ENCODE data around the gene PWWP2A. TPM values are rescaled to one million over a fixed set of nuclear protein-coding genes. Genes with fewer than 3 reads are reported as not detected.

Gene PWWP2A, protein sequence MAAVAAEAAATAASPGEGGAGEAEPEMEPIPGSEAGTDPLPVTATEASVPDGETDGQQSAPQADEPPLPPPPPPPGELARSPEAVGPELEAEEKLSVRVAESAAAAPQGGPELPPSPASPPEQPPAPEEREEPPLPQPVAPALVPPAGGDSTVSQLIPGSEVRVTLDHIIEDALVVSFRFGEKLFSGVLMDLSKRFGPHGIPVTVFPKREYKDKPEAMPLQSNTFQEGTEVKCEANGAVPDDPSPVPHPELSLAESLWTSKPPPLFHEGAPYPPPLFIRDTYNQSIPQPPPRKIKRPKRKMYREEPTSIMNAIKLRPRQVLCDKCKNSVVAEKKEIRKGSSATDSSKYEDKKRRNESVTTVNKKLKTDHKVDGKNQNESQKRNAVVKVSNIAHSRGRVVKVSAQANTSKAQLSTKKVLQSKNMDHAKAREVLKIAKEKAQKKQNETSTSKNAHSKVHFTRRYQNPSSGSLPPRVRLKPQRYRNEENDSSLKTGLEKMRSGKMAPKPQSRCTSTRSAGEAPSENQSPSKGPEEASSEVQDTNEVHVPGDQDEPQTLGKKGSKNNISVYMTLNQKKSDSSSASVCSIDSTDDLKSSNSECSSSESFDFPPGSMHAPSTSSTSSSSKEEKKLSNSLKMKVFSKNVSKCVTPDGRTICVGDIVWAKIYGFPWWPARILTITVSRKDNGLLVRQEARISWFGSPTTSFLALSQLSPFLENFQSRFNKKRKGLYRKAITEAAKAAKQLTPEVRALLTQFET
- total RNA-seq = 76.2 TPM

DNA sequence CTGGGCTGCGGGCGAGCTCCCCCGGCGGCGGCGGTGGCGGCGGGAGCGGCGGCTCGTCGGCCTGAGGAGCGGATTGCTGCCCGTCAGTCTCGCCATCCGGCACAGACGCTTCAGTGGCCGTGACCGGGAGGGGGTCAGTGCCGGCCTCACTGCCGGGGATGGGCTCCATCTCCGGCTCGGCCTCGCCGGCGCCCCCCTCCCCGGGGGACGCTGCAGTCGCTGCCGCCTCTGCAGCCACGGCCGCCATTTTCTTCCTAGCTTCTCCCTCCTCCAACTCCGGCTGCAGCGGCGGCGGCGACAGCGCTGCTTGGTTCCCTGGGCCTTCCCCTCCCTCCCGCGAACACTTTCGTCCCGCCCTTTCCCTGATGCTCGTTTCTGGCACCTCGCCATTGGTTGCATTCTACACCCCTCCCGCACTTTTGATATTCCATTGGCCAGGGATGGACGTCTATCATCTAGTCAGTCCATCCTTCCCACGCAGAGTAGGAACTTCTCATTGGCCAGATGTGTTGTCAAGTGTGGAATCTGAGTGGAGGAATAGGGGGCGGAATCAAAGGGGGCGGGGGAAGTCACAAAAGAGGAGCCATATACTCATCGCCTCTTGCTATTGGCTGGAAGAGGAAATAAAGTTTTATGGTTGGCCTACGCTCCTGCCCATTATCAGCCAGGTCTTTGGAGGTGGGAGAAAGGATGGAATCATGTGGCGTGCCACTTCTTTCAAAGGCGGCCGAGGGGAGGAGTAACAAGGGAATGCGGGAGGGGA lies at the start of gene PWWP2A:
PWWP2A (minus strand) TSS at position 309 of the 763 bp plus-strand sequence; CDS start at position 247, 62 bp downstream.

Other genes starting within 250 kb of the PWWP2A start
- 1.8 TPM for gene ADRA1B, start 203.0 kb downstream of the PWWP2A start, total RNA-seq
- 50.1 TPM for gene TTC1, start 110.3 kb downstream of the PWWP2A start, total RNA-seq
- gene FABP6, start 110.1 kb upstream of the PWWP2A start, total RNA-seq = not detected
- 10.8 TPM for gene CCNJL, start 193.1 kb upstream of the PWWP2A start, total RNA-seq

Data from camera-type eye (tissue), 1 donor.